Neural crest cell (in vitro differentiated cells): ENCODE results near the gene THTPA. TPM values are rescaled to one million over a fixed set of nuclear protein-coding genes. Genes with fewer than 3 reads are reported as not detected.

Source experiments
- DNase-seq: peaks from one replicate; pipeline ENCODE4 v3.0.0; 2021; ENCODE audit warnings: low read depth, mixed read lengths, low spot score
- H3K27ac Mint-ChIP-seq: one replicate; pipeline ENCODE4 v1.8.0; 2021; ENCODE audit warnings: mild to moderate bottlenecking, mixed read lengths; ENCODE audit not compliant: unreplicated experiment
- H3K27me3 Mint-ChIP-seq: 2 replicates; pipeline ENCODE4 v1.8.0; 2021; ENCODE audit warnings: low read depth, mild to moderate bottlenecking, mixed read lengths
- H3K36me3 Mint-ChIP-seq: 2 replicates; pipeline ENCODE4 v1.8.0; 2021; ENCODE audit warnings: low read depth, mild to moderate bottlenecking, mixed read lengths
- H3K4me1 Mint-ChIP-seq: 2 replicates; pipeline ENCODE4 v1.8.0; 2021; ENCODE audit warnings: mixed read lengths
- H3K4me3 Mint-ChIP-seq: one replicate; pipeline ENCODE4 v1.8.0; 2021; ENCODE audit warnings: mild to moderate bottlenecking, mixed read lengths
- H3K9me3 Mint-ChIP-seq: 2 replicates; pipeline ENCODE4 v1.8.0; 2021; ENCODE audit warnings: mixed read lengths
- CTCF ChIP-seq: fragments of 200-600 bp; sonication (generic); conservative IDR thresholded peaks from 2 replicates; pipeline ENCODE4 v1.5.0; 2021; ENCODE audit warnings: antibody characterized with exemption, mild to moderate bottlenecking
- total RNA-seq: library from RNA; stranded (reverse); gene quantifications from 2 replicates; pipeline ENCODE4 v1.2.1, GENCODE V29; 2021

The THTPA gene
- total RNA-seq, 1 donor from 2014 or later, result 19.4 TPM

GRCh38 chr14:23568600-23569331 lies 12.7 kb downstream of the THTPA start:
- H3K36me3 Mint-ChIP-seq, result no peaks in the 10 kb centered on the region
- no peak overlapping the region for H3K27ac Mint-ChIP-seq
- H3K4me3 Mint-ChIP-seq, result peak overlapping the region; percentile 65
- peaks cover 32% of the 10 kb centered on the region for H3K4me1 Mint-ChIP-seq
- no peak for DNase-seq
- peaks cover 46% of the 10 kb centered on the region for H3K27me3 Mint-ChIP-seq
- peak; percentile 51 for TF ChIP-seq CTCF
- H3K9me3 Mint-ChIP-seq, result no peaks in the 10 kb centered on the region

GRCh38 chr14:23569443-23570151 lies 13.5 kb downstream of the THTPA start:
- H3K4me1 Mint-ChIP-seq, result peaks cover 33% of the 10 kb centered on the region
- H3K27ac Mint-ChIP-seq, result no peak overlapping the region
- no peaks in the 10 kb centered on the region for H3K9me3 Mint-ChIP-seq
- no peak for TF ChIP-seq CTCF
- no peak for DNase-seq
- H3K36me3 Mint-ChIP-seq, result no peaks in the 10 kb centered on the region
- peak overlapping the region; percentile 41 for H3K4me3 Mint-ChIP-seq
- peaks cover 53% of the 10 kb centered on the region for H3K27me3 Mint-ChIP-seq

GRCh38 chr14:23570806-23571483 lies 14.9 kb downstream of the THTPA start:
- H3K9me3 Mint-ChIP-seq, result no peaks in the 10 kb centered on the region
- H3K27ac Mint-ChIP-seq, result no peak overlapping the region
- TF ChIP-seq CTCF, result no peak
- H3K4me1 Mint-ChIP-seq, result peaks cover 33% of the 10 kb centered on the region
- no peaks in the 10 kb centered on the region for H3K36me3 Mint-ChIP-seq
- H3K27me3 Mint-ChIP-seq, result peaks cover 64% of the 10 kb centered on the region
- DNase-seq, result no peak
- no peak overlapping the region for H3K4me3 Mint-ChIP-seq

- peaks cover 68% of the 10 kb centered on the region for H3K27me3 Mint-ChIP-seq
- H3K9me3 Mint-ChIP-seq, result no peaks in the 10 kb centered on the region
- DNase-seq, result no peak
- H3K4me1 Mint-ChIP-seq, result peaks cover 28% of the 10 kb centered on the region
- no peak for TF ChIP-seq CTCF
- H3K36me3 Mint-ChIP-seq, result no peaks in the 10 kb centered on the region
- H3K4me3 Mint-ChIP-seq, result peak overlapping the region; percentile 29
- peak overlapping the region; percentile 59 for H3K27ac Mint-ChIP-seq
Measured at GRCh38 chr14:23571701-23572523, 15.8 kb downstream of the THTPA start.

- no peaks in the 10 kb centered on the region for H3K36me3 Mint-ChIP-seq
- H3K27ac Mint-ChIP-seq, result no peak overlapping the region
- no peaks in the 10 kb centered on the region for H3K9me3 Mint-ChIP-seq
- no peak for TF ChIP-seq CTCF
- H3K27me3 Mint-ChIP-seq, result peaks cover 70% of the 10 kb centered on the region
- peak overlapping the region; percentile 5 for H3K4me3 Mint-ChIP-seq
- peaks cover 23% of the 10 kb centered on the region for H3K4me1 Mint-ChIP-seq
- no peak for DNase-seq
Measured at GRCh38 chr14:23572524-23572828, 16.4 kb downstream of the THTPA start.
